Right lobe of liver (tissue), 4 donors: ENCODE results near the gene DTNB.

Source experiments
- POLR2A ChIP-seq: fragments of 450-650 bp; IDR thresholded peaks from one replicate; pipeline ENCODE4 v1.6.1; 2017; ENCODE audit warnings: antibody characterized with exemption, mild to moderate bottlenecking
- TF ChIP-seq, protein P1 (sequence below), 4 donors: fragments of 200-600 bp in 3 of 4; fragments of 450-650 bp in 1 of 4; IDR thresholded peaks; one replicate each; pipeline versions ENCODE4 v1.5.1 to v1.8.0; 2016 to 2022; ENCODE audit warnings: antibody characterized with exemption in 4 of 4, mild to moderate bottlenecking in 2 of 4
- donor health status: DM: no; HTN: no; CAD: no.
- donor health status: DM: no; HTN: no; CAD: no.
- donor health status: DM: no; HTN: yes; CAD: no.

DNA sequence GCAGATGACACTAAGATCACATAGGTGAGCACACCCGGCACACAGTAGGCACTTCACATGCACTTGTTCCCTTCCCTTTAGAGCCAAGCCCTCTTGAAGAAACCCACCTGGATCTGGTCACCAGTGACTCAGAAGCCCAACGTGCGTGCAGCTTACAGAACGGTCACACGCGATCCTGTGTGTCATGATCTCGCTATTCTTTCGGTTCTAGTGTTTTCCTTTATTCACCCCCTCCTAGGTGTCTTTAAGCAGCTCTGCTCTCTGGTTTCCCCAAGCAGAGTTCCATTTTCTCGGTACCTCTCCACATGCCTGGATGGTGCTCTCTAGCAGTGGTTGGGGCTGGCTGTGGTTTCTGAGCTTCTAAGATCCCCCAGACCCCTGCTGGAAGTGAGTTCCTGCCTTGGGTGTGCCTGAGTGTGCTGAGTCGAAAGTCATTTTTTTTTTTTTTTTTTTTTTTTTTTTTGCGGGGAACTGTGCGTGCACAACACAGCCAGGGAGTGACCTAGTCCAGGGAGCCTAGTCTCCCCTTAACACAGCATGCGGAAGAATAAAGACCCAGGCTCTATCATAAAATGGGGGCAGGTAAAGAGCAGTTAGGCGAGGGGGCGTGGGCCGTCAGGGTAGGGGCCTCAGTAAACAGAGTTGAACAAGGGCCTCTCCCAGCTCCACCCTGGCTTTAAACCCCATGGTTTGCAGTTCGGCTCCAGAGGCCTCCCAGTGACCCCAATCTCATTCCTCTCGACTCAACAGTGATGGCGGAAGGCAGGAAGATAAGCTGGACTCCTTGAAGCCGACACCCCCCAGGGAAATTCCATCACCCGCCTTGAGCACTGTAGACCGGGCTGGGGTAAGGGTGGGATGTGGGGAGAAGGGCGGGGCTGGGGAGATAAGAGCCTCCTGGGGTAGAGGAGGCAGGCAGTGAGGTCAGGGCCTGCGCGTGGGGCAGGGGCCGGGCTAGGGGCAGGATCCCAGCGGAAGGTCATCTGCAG lies 301.8 kb downstream of the DTNB start:
- TF ChIP-seq, protein P1, sequence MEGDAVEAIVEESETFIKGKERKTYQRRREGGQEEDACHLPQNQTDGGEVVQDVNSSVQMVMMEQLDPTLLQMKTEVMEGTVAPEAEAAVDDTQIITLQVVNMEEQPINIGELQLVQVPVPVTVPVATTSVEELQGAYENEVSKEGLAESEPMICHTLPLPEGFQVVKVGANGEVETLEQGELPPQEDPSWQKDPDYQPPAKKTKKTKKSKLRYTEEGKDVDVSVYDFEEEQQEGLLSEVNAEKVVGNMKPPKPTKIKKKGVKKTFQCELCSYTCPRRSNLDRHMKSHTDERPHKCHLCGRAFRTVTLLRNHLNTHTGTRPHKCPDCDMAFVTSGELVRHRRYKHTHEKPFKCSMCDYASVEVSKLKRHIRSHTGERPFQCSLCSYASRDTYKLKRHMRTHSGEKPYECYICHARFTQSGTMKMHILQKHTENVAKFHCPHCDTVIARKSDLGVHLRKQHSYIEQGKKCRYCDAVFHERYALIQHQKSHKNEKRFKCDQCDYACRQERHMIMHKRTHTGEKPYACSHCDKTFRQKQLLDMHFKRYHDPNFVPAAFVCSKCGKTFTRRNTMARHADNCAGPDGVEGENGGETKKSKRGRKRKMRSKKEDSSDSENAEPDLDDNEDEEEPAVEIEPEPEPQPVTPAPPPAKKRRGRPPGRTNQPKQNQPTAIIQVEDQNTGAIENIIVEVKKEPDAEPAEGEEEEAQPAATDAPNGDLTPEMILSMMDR (IDR thresholded peaks at IDR 0.05) = no peak
- TF ChIP-seq POLR2A = no peak
